ENCODE data around the gene KAZN.

Gene KAZN

GRCh38 chr1:14808768-14809167 is 210.3 kb downstream of the KAZN start:
- no peak for DNase-seq

- no peak for DNase-seq
Observed at GRCh38 chr1:14809191-14809981, 210.9 kb downstream of the KAZN start.

GRCh38 chr1:14810595-14811361 is 212.3 kb downstream of the KAZN start:
- DNase-seq: no peak

GRCh38 chr1:14811573-14811972 is 213.1 kb downstream of the KAZN start:
- no peak for DNase-seq

GRCh38 chr1:14812189-14812588 is 213.7 kb downstream of the KAZN start:
- DNase-seq: no peak

GRCh38 chr1:14815175-14815877 is 216.8 kb downstream of the KAZN start:
- no peak for DNase-seq

- DNase-seq: no peak
Observed at GRCh38 chr1:14817223-14818170, 219.0 kb downstream of the KAZN start.

- DNase-seq: no peak
Observed at GRCh38 chr1:14820295-14821085, 222.0 kb downstream of the KAZN start.

GRCh38 chr1:14822493-14822892 is 224.0 kb downstream of the KAZN start:
- no peak for DNase-seq

GRCh38 chr1:14822996-14823395 is 224.5 kb downstream of the KAZN start:
- DNase-seq: no peak

GRCh38 chr1:14824314-14824915 is 225.9 kb downstream of the KAZN start:
- no peak for DNase-seq

- DNase-seq: no peak
Observed at GRCh38 chr1:14825396-14825795, 226.9 kb downstream of the KAZN start.

- DNase-seq: peak; percentile 59
Observed at GRCh38 chr1:14826172-14826636, 227.7 kb downstream of the KAZN start.

GRCh38 chr1:14826731-14827326 is 228.3 kb downstream of the KAZN start:
- no peak for DNase-seq

GRCh38 chr1:14827870-14828269 is 229.4 kb downstream of the KAZN start:
- DNase-seq: no peak

- no peak for DNase-seq
Observed at GRCh38 chr1:14828665-14829064, 230.2 kb downstream of the KAZN start.

GRCh38 chr1:14835725-14836124 is 237.2 kb downstream of the KAZN start:
- no peak for DNase-seq

GRCh38 chr1:14836426-14837140 is 238.1 kb downstream of the KAZN start:
- no peak for DNase-seq

- no peak for DNase-seq
Observed at GRCh38 chr1:14840374-14840773, 241.9 kb downstream of the KAZN start.

- DNase-seq: no peak
Observed at GRCh38 chr1:14841456-14841855, 243.0 kb downstream of the KAZN start.
